ENCODE results near the gene FGF13.

DNA sequence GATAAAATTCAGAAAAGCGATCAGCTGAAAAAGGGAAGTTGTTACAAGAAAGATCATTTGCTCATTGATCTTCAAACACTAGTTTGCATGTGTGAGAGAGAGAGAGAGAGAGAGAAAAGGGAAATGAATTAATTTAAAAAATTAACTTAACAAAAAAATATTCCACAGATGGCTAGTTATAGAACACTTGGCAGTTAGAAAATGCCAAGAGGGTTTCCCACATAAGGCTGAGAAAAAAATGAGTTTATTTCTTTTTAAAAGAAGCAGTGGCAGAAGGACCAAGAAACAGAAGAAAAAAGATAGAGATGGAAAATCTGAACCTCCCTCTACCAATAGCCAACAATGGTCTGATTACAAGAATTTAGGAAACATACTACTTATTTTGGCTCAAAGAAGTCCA lies 47.1 kb downstream of the FGF13 start:
- TF ChIP-seq, protein P1, sequence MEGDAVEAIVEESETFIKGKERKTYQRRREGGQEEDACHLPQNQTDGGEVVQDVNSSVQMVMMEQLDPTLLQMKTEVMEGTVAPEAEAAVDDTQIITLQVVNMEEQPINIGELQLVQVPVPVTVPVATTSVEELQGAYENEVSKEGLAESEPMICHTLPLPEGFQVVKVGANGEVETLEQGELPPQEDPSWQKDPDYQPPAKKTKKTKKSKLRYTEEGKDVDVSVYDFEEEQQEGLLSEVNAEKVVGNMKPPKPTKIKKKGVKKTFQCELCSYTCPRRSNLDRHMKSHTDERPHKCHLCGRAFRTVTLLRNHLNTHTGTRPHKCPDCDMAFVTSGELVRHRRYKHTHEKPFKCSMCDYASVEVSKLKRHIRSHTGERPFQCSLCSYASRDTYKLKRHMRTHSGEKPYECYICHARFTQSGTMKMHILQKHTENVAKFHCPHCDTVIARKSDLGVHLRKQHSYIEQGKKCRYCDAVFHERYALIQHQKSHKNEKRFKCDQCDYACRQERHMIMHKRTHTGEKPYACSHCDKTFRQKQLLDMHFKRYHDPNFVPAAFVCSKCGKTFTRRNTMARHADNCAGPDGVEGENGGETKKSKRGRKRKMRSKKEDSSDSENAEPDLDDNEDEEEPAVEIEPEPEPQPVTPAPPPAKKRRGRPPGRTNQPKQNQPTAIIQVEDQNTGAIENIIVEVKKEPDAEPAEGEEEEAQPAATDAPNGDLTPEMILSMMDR (IDR thresholded peaks at IDR 0.05; ENCODE audit: low read depth, low read length, poor library complexity, severe bottlenecking): no peak
- TF ChIP-seq EZH2phosphoT487 (IDR thresholded peaks at IDR 0.05; ENCODE audit: borderline replicate concordance, low read length): no peak

All from DOHH2 (cell line).